GM21619 (cell line): ENCODE data around the gene KCND2.
"Not testable (repeated sequence)": the region's sequence is repeated elsewhere in the genome, so short reads cannot be mapped to it uniquely, and the experiment has no call there.

Experiments used
- ATAC-seq: cut with Tn5 transposase; IDR thresholded peaks from one replicate; pipeline ENCODE4 v1.9.1; 2021; ENCODE audit not compliant: unreplicated experiment

KCND2 gene

DNA sequence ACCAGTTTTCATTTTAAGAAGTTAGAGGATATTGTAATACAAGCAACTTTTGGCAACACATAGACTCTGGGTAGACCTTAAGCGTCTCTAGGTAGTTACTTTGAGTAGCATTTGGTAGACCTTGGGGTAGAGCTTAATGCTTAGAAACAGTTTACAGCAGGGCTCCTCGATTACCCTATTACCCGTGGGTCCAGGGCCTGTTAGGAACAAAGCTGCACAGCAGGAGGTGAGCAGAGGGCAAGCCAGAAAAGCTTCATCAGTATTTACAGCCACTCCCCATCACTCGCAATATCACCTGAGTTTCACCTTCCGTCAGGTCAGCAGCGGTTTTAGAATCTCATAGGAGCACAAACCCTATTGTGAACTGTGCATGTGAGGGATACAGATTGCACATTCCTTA is 411.5 kb downstream of the KCND2 start:
- ATAC-seq, result no peak

DNA sequence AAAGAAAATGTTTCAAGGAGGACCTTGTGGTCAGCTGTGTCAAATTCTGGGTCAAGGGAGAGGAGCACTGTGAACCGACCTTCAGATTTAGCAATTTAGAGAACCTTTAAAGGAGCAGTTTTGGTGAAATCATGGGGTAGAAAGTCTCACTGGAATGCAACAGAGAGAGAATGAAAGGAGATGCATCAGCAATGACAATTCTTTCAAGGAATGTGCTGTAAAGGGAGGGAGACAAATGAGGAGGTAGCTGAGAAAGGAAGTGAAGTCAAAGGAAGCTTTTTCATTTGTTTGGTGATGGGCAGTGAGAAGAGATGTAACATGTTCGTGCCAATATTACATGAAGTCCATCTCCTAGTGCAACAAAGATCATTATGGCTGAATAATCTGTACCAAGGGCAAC is 418.9 kb downstream of the KCND2 start:
- no peak for ATAC-seq

DNA sequence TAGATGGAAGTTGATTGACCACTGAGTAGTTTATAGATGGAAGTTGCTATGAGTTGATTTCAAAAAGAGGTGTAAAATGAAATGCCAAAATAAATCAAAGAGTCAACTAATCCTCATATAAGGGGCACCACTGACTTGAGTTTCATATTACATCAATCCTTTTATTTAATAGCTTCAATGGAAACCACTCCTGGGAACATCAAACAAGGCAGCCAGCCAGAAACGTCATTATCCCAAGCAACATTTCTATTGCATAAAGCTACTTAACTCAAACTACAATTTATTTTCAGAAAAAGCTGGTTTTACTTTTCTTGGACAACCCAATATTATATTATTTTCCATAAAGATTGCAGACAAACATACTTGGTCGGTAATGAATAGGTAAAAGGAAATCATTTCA is 422.9 kb downstream of the KCND2 start:
- ATAC-seq, result no peak

DNA sequence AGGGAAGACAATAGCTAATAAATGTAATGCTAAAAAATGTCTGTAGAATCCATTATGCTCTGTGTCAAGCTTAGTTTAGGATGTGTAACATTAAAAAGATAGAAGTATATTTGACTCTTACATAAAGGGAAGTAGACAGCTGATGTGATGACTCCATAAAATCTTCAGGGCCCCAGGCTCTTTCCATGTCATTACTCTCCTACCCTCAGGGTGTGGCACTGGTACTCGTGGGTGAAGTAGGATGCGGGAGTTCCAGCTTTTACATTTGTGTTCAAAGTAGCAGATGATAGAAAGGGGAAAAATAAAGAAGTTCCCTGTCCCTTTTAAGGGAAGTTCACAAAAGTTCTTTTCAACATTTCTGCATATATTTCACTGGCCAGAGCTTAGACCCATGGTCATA is 427.8 kb downstream of the KCND2 start:
- no peak for ATAC-seq

DNA sequence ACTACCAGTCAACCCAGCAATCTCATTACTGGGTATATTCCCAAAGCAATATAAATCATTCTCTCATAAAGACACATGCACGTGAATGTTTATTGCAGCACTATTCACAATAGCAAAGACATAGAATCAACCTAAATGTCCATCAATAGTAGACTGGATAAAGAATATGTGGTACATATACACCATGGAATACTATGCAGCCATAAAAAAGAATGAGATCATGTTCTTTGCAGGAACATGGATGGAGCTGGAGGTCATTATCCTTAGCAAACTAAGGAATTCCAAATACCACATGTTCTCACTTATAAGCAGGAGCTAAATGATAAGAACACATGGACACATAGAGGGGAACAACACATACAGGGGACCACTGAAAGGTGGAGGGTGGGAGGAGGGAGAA is 429.4 kb downstream of the KCND2 start:
- ATAC-seq, result not testable (repeated sequence)

DNA sequence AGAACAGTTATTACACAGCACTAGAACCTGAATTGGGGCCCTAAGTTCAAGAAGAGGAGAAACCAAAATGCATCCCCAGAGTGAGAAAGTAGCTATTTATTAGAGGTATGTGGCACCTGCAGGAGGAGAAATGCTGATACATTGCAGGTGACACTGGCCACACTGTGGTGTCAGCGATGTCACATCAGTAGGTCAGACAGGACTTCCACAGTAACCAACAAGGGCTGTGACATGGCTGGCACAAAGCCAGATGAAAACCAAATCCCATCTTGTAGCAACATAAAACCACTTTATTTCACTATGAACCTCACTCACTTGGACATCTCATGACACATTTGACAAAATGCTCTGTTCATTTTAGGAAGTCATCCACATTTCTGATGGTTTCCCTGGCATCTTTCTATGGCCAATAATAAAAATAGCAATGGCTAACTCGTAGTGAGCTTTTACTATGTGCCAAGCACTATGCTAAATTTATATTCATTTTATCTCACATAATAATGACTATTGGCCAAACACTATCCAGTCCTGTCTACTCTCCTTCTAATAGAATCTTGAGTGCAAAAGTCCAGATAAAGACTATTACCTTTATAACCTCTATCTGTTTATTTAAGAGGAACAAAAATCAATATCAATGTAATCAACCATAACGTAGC is 430.7 kb downstream of the KCND2 start:
- ATAC-seq, result no peak

DNA sequence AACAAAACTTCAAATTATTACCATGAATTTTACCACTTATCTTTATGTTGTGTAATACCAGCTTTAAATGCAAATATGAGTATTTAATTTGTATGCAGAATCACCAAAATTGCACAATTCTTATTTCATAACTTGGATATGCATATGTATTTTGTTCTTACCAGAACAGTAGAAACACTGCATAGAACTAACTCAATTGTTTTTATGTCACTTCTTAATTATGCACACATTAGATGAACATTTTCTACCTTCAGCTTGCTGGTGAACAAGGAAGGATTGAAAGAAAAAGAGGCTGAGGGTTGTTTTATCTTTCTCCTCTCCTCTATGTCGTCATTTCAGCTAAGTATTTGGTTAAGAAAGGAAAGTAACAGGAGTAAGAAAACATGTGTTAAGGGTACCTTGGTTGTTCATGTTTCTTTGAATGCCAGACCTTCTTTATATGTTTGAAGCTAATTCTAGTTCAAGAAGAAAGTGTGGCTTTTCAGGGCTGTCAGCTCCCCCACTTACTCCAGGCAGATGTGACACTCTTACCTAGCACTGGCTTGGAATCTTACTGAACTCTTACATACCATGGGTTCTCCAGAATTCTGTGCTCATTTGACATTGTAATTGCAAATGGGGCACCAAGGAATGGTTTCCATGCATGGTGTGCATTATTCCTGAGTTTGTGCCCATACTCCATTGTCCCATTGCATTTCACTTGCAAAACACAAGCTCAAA is 436.4 kb downstream of the KCND2 start:
- no peak for ATAC-seq

DNA sequence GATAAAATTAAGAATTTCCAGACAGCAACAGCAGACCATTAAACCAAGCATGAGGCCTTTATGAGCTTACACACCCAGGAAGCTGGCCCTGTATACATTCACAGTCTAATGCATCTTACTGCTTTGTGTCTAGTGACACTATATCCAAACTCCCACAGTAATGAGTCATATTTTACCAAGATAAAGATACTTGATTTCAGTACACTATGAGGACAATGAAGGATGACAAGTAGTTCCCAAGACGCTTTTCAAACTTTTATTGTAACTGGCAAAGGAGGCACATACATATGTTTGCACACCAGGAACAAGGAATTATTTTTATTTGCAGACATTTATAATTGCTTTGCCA is 437.0 kb downstream of the KCND2 start:
- ATAC-seq, result no peak

DNA sequence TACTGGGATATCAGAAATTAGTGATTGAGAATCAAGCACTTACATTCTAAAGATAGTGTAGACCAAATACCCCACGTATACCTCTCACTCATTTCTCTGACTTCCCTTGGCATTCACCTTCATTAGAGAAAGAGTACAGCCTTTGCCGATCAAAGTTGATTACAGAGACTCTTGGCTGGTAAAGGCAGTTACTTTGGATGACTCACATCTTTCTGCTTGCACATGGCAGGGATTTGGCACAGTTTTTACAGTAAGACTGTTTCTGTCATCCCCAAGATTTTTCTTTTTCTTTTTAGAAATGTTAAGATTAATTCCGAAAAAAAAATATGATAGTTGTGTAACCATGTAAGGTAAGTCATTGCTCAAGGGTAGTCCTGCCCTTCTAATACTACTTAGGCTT is 442.0 kb downstream of the KCND2 start:
- no peak for ATAC-seq

DNA sequence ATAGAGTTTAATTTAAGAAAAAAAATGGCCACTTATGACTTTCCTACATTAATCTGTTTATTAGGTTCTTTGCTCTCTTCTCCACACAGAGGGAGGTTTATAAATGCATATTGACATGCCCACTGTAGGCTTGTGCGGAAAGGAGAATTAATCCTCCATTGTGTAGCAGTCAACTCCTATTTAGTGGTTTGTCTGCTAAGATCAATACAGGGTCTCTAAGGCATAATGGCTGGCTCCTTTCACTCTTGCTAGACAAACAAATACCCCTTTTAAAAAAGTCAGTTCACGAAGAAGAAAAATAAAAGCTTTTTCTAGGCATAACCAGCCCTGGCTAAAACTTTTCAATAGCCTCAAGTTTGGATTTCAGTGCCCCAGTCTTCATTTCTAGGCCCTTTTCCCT is 443.3 kb downstream of the KCND2 start:
- ATAC-seq, result no peak

DNA sequence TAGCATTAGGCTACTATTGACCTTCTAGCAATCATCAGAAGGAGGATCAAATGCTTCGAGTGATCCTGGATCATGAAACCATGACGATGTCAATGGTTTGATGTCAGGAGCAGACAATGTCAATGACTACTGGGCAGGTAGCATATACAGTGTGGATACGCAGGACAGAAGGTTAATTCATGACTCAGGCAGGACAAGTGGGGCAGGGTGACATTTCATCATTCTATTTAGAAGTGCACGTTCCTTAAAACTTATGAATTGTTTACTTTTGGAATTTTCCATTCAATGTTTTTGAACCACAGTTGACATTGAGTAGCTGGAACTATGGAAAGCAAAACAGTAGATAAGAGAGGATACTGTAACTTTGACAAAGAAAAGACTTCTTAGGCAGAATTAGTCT is 444.2 kb downstream of the KCND2 start:
- ATAC-seq, result no peak

DNA sequence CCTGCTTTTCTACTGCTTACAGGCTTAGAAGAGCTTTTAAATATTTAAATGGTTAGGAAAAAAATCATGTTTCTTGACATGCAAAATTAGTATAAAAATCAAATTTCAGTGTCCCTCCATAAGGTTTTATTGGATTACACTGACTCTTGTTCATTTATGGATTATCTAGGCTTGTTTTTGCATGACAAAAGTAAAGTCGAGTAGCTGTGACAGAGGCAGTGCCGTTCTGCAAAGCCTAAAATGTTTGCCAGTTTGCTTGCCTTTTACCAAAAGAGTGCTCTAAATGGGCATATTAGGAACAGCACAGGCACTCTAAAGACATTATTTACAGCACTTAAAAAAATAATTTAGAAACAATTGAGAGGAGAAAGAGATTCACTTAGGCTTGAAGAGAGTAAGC is 445.4 kb downstream of the KCND2 start:
- no peak for ATAC-seq

DNA sequence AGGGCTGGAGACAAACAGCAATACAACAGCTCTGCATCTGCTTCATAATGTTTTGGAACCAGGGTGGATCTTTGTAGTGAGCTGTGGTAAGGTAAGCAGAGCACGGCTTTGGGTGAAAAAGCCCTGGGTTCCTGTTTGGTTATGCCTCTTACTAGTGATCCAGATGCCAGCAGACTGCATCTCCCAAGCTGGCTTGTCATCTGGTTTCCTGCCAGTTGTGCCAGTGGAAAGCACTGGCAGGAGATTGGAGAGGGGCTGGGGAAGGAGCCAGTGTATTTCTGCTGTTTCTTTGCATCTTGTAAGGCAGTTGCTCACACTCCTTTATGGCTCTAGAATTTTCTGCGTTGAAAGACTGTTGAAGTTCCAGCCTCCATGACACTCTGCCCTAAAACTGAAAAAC is 447.3 kb downstream of the KCND2 start:
- ATAC-seq, result no peak

DNA sequence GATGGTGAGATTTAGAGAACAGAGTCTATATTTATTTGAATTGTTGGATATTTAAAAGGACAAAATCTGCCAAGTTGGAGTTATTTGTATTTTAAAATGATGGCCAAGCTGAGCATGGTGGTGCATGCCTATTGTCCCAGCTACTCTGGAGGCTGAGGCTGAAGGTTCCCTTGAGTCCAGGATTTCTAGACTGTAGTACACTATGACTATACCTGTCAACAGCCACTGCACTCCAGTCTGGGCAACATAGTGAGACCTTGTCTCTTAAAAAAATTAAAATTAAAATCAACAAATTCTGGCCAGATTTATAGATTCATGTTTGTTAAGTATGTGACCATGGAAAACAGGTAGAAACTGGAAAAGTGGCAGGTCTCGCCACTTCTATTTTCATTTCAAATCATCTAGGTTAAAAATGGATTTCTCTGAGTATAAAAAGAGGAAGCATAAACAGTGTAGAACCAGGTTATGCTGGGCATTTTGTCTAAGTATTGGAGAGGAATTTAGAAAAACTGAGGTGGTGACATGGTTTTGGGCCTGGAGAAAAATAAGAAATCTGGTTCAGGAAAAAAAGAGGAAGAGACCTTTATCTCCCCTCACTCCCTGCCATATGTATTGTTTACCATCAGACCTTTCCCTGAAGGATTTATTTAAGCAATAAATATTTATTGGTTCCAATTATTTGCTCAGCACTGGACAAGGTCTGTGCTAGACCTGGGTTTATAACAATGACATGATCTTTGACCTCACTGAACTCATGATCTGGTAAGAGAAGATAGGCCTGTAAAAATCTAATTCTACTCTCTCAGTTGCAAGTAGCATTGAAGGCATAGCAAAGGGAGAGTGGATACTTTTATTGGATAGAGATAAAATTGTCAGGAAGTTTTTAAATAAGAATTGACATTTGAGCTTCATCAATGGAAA is 450.8 kb downstream of the KCND2 start:
- no peak for ATAC-seq

DNA sequence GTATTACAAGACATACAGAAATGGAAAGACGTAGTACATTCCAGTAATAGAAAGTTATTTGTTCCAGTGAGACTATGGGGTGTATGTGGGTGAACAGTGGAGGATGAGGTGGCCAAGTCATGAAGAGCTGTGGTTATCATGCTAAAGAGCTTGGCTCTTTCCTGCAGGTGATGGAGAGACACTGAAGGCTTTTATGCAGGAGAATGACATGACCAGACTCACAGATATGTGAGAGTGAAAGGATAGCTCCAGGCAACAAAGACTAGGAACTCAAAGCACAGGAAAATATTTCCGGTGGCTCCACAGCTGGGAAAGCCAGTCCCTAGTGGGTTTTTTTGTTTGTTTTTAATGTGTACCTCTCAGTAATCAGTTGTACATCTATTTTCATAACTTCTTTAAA is 451.5 kb downstream of the KCND2 start:
- no peak for ATAC-seq

DNA sequence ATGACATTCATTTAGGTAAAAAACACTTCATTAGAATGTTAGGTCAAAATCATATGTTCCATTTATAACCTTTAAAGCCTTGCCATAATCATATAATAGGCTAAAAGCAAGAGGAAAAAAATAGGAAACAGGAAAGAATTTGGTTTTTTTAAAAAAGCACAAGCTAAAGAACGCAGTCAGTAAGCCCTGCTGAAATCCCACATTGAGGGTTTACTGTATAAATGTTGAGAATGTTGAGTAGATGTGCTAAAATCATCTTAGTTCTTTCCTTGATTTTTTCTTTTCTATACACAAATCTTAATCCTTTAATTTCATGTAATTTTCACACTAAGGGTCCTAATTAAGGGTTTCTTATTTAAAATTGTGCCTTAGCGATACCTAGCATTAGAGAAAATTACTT is 452.0 kb downstream of the KCND2 start:
- ATAC-seq, result no peak

DNA sequence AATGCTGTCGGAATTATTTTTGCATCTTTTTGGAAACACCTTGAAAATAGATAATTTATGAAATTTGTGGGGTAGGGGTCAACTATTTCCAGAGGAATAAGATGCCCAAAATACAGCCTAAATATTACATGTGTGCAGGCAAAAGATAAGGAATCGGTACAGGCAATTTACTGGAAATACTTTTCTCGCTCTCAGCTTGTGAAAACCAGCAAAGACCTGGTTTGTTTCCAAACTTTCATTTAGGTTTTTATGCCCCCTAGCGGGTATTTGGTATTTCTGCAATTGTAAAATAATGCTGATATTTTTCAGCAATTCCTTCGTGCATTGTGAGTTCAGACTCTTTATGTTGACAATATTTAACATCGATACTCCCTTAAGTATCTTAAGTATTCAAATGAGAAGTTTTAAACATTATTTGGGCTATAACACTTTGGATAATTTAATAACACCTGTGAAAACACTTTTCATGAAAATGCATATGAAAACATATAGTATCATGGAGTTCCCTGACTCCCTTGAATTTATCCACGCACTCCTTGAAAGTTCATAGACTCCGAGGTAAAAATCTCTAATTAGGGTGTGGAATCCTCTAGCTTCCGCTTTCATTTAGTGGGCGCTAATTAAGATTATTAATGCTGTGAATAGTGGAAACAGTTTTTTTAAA is 452.5 kb downstream of the KCND2 start:
- ATAC-seq, result no peak

DNA sequence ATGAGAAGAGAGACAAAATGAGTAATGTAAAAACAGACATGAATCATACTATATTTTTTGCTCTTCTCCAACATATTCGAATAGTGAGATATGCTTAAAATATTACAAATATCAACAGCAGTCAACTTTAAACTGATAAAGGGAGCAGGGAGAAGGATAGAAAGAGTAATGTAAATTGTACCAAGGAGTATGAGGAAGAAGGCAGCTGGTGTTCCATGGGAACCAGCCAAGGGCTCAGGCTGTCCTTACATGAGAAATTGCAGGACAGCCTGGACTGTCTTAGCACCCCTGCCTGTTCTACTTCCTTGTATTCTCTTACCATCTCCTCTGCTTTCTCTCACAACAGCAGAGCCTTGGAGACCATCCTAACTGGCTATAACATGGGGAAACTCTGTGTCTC is 456.3 kb downstream of the KCND2 start:
- ATAC-seq, result no peak

DNA sequence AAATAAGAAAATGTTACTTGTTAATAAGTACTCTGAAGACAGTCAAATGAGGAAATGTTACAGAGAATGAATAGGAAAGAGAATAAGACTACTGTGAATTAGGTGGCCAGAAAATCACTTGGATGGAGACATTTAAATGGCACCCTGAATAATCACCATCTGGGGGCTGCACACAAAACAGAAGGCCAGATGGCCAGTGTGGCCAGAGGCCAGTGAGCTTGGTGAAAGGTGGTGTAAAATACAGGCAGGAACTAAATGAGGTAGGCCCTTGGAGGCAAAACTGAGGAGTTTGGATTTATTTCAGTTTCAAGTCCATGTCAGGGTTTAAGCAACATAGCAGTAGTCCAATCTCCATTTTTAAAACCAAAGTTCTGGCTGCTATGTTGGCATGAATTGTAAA is 458.3 kb downstream of the KCND2 start:
- ATAC-seq, result no peak

DNA sequence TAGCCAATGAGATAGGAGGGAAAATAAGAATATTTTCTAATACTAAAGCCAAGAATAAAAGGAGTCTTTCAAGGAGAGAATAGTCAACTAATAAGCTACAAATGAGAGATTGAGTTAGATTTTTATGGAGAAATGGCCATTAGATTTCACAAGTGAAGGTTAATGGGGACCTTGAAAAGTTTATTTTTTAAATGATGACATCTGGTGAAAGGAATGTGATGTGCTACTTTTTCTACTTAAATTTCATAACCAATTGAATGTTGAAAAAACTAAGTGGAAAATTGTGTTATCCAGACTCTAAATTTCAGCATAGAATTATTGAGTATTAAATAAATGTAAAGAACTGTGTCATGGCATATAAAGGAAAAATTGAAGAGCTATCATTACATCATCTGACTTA is 459.3 kb downstream of the KCND2 start:
- no peak for ATAC-seq

DNA sequence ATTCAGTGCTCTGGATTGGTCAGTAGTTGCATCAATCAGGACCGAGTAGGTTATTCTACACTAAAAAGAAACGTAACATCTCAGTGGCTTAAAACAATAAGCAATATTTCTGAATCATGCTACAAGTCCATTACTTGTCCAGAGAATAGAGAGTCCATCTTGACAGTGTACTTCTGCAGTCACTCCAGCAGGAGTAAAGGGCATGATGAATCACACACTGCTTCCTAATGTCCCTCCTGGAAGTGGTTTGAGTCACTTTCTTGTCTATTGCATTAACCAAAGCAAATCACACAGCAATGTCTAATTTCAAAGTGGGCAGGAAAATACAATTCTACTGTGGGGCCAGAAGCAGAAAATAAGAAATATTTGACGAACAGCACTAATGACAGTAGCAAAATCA is 460.2 kb downstream of the KCND2 start:
- no peak for ATAC-seq

DNA sequence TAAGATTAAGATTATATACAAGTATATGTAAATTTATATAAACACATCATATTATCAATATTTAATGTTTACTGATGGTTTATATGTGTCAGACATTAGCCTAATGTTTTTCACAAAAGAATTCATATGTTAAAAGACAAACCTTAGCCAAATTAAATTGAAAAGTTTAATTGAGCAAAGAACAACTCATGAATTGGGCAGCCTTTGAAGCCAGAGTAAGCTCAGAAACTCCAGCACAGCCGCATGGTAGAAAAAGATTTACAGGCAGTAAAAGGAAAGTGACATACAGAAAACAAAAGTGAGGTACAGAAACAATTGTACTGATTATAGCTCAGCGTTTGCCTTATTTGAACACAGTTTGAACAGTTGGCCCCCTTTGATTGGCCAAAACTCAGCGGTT is 460.9 kb downstream of the KCND2 start:
- ATAC-seq, result no peak
